RCC 7860 (cell line): ENCODE results near the gene SMAD3.

Source experiments
- DNase-seq: peaks from one replicate; pipeline ENCODE4 v3.0.0-alpha.2; 2015; ENCODE audit warnings: low spot score
- FAIRE-seq: peaks from 2 replicates; lab custom pipeline; 2012; peaks lifted over from hg19 to GRCh38; lab: Jason Lieb, UNC

The SMAD3 gene

GRCh38 chr15:67079361-67079760 is 14.0 kb downstream of the SMAD3 start:
- DNase-seq, result no peak
- FAIRE-seq, result no peak

GRCh38 chr15:67080118-67080899 is 14.9 kb downstream of the SMAD3 start:
- FAIRE-seq (peak; percentile 14), DNase-seq (peak; percentile 76)

- DNase-seq (peak; percentile 88), FAIRE-seq (peak; percentile 79)
Observed at GRCh38 chr15:67080900-67081431, 15.6 kb downstream of the SMAD3 start.

- DNase-seq (no peak), FAIRE-seq (no peak)
Observed at GRCh38 chr15:67082007-67082536, 16.7 kb downstream of the SMAD3 start.

- no peak for DNase-seq
- no peak for FAIRE-seq
Observed at GRCh38 chr15:67083135-67083762, 17.8 kb downstream of the SMAD3 start.

GRCh38 chr15:67084561-67084960 is 19.2 kb downstream of the SMAD3 start:
- DNase-seq, result no peak
- FAIRE-seq, result no peak

GRCh38 chr15:67085237-67085817 is 19.9 kb downstream of the SMAD3 start:
- FAIRE-seq (no peak), DNase-seq (no peak)

- FAIRE-seq (no peak), DNase-seq (peak; percentile 51)
Observed at GRCh38 chr15:67085818-67086636, 20.6 kb downstream of the SMAD3 start.

- FAIRE-seq, result no peak
- DNase-seq, result no peak
Observed at GRCh38 chr15:67086637-67086914, 21.2 kb downstream of the SMAD3 start.

- no peak for DNase-seq
- FAIRE-seq, result no peak
Observed at GRCh38 chr15:67087507-67088172, 22.2 kb downstream of the SMAD3 start.

- DNase-seq (peak; percentile 77), FAIRE-seq (peak; percentile 55)
Observed at GRCh38 chr15:67089217-67090193, 24.1 kb downstream of the SMAD3 start.

- FAIRE-seq (no peak), DNase-seq (no peak)
Observed at GRCh38 chr15:67090297-67091070, 25.1 kb downstream of the SMAD3 start.

GRCh38 chr15:67091071-67091979 is 25.9 kb downstream of the SMAD3 start:
- peak; percentile 98 for DNase-seq

GRCh38 chr15:67091980-67092677 is 26.7 kb downstream of the SMAD3 start:
- DNase-seq, result no peak

More at GRCh38 chr15:67091071-67091979, 25.9 kb downstream of the SMAD3 start:
- peak; percentile 92 for FAIRE-seq

GRCh38 chr15:67092752-67093503 is 27.5 kb downstream of the SMAD3 start:
- FAIRE-seq, result no peak
- no peak for DNase-seq

More at GRCh38 chr15:67091980-67092677, 26.7 kb downstream of the SMAD3 start:
- FAIRE-seq, result no peak

- FAIRE-seq, result no peak
- no peak for DNase-seq
Observed at GRCh38 chr15:67093504-67093862, 28.1 kb downstream of the SMAD3 start.
